HCT116 (cell line): ENCODE measurements around the gene PRKG1. TPM values are rescaled to one million over a fixed set of nuclear protein-coding genes. Genes with fewer than 3 reads are reported as not detected.

ENCODE experiments used
- ATAC-seq: fragments of 200-7000 bp; cut with Tn5 transposase; 2 replicates; pipeline ENCODE4 v1.9.1; 2020; ENCODE audit warnings: mild to moderate bottlenecking, moderate library complexity
- BruUV-seq: library from RNA; stranded (reverse); fragments of 400-500 nt; replicated peaks from 2 replicates; lab custom pipeline; 2021; lab: Mats Ljungman, UMichigan
- CTCF ChIA-PET: fragments of 300-600 bp; sonication (Branson Sonifier 250); formaldehyde crosslinking; loops from one replicate; lab custom pipeline; 2021; ENCODE audit warnings: antibody characterized with exemption; lab: Charles Lee
- POLR2A ChIA-PET: fragments of 300-600, 350-600 bp; sonication (Branson Sonifier 250); formaldehyde crosslinking; loops from one replicate; lab custom pipeline; 2021; ENCODE audit warnings: antibody characterized with exemption; lab: Charles Lee
- RAD21 ChIA-PET, 2 experiments: fragments of 300-600 bp; sonication (Branson Sonifier 250); formaldehyde crosslinking; loops; one replicate each; lab custom pipeline; 2023; ENCODE audit warnings: low total read pairs in 2 of 2; ENCODE audit not compliant: uncharacterized antibody in 2 of 2, unreplicated experiment in 2 of 2, low non-redundant PET in 1 of 2; lab: Charles Lee
- DNase-seq: peaks from one replicate; pipeline ENCODE4 v3.0.0-alpha.2; 2010; ENCODE audit warnings: low read depth, low spot score
- H2AFZ ChIP-seq: fragments of 200-600 bp; shearing (Covaris generic), sonication (generic); 2 replicates; pipeline ENCODE4 v1.6.1; 2017; ENCODE audit warnings: low read depth, mixed run types, mixed read lengths, antibody characterized with exemption, low read length; ENCODE audit not compliant: poor library complexity, severe bottlenecking
- H3K27ac ChIP-seq: 2 replicates; pipeline ENCODE4 v1.5.1; 2012; ENCODE audit warnings: low read depth, low read length
- H3K27me3 ChIP-seq: fragments of 200-600 bp; sonication (generic); 2 replicates; pipeline ENCODE4 v1.6.1; 2016; ENCODE audit warnings: mixed run types, low read length, mixed read lengths; ENCODE audit not compliant: insufficient read depth
- H3K36me3 ChIP-seq, 2 experiments: fragments of 200-500 bp in 1 of 2; fragments of 200-600 bp in 1 of 2; sonication (Bioruptor generic) in 1 of 2; sonication (generic) in 1 of 2; 2 replicates each; pipeline versions ENCODE4 v1.5.1 to v1.6.1; 2014 to 2016; ENCODE audit warnings: low read length in 2 of 2, inconsistent platforms in 1 of 2, mixed read lengths in 1 of 2, mixed run types in 1 of 2; ENCODE audit not compliant: insufficient read depth in 2 of 2, control insufficient read depth in 1 of 2
- H3K4me1 ChIP-seq, 2 experiments: fragments of 200-600 bp in 1 of 2; sonication (generic) in 1 of 2; 2 replicates each; pipeline versions ENCODE4 v1.5.1 to v1.6.1; 2012 to 2017; ENCODE audit warnings: low read length in 2 of 2, inconsistent platforms in 1 of 2, mild to moderate bottlenecking in 1 of 2, mixed read lengths in 1 of 2, mixed run types in 1 of 2, moderate library complexity in 1 of 2; ENCODE audit not compliant: insufficient read depth in 2 of 2, control insufficient read depth in 1 of 2
- H3K4me2 ChIP-seq: fragments of 200-600 bp; sonication (generic); 2 replicates; pipeline ENCODE4 v1.6.1; 2017; ENCODE audit warnings: mixed run types, low read length, mixed read lengths
- H3K4me3 ChIP-seq, 2 experiments: fragments of 200-600 bp in 1 of 2; sonication (generic) in 1 of 2; replicated peaks in 1 of 2; 2 replicates each; pipeline ENCODE4 v1.5.1; 2011 to 2016; ENCODE audit warnings: low read length in 2 of 2, control low read depth in 1 of 2, low read depth in 1 of 2, mild to moderate bottlenecking in 1 of 2, mixed read lengths in 1 of 2, mixed run types in 1 of 2
- H3K79me2 ChIP-seq: fragments of 200-600 bp; sonication (generic); 2 replicates; pipeline ENCODE4 v1.6.1; 2017; ENCODE audit warnings: mild to moderate bottlenecking, mixed run types, low read length, moderate library complexity, mixed read lengths; ENCODE audit not compliant: insufficient read depth
- H3K9ac ChIP-seq: fragments of 200-600 bp; sonication (generic); 2 replicates; pipeline ENCODE4 v1.6.1; 2016; ENCODE audit warnings: low read length, mixed read lengths
- H3K9me2 ChIP-seq: fragments of 200-600 bp; sonication (generic), shearing (Covaris generic); 2 replicates; pipeline ENCODE4 v1.6.1; 2017; ENCODE audit warnings: mixed run types, mild to moderate bottlenecking, moderate library complexity; ENCODE audit not compliant: insufficient read depth
- H3K9me3 ChIP-seq, 2 experiments: fragments of 200-500 bp in 1 of 2; fragments of 200-600 bp in 1 of 2; sonication (Bioruptor generic) in 1 of 2; sonication (generic) in 1 of 2; 2 replicates each; pipeline ENCODE4 v1.6.1; 2014 to 2017; ENCODE audit warnings: low read length in 2 of 2, mixed read lengths in 2 of 2, inconsistent platforms in 1 of 2, low read depth in 1 of 2, mild to moderate bottlenecking in 1 of 2, mixed run types in 1 of 2, moderate library complexity in 1 of 2; ENCODE audit not compliant: control insufficient read depth in 1 of 2, insufficient read depth in 1 of 2
- H4K20me1 ChIP-seq: fragments of 200-600 bp; sonication (generic), shearing (Covaris generic); 2 replicates; pipeline ENCODE4 v1.6.1; 2017; ENCODE audit warnings: mixed run types, mild to moderate bottlenecking, moderate library complexity; ENCODE audit not compliant: insufficient read depth
- CBX3 ChIP-seq: IDR thresholded peaks from 2 replicates; pipeline ENCODE4 v1.6.1; 2012; ENCODE audit warnings: low read depth
- CEBPB ChIP-seq: IDR thresholded peaks from 2 replicates; pipeline ENCODE4 v1.6.1; 2012; ENCODE audit warnings: low read depth
- EGR1 ChIP-seq: IDR thresholded peaks from 2 replicates; pipeline ENCODE4 v1.6.1; 2012; ENCODE audit warnings: low read depth
- ELF1 ChIP-seq: IDR thresholded peaks from 2 replicates; pipeline ENCODE4 v1.6.1; 2012; ENCODE audit warnings: low read depth, borderline replicate concordance
- EZH2phosphoT487 ChIP-seq: fragments of 200-600 bp; IDR thresholded peaks from 2 replicates; pipeline ENCODE4 v1.6.1; 2018; ENCODE audit warnings: antibody characterized with exemption, borderline replicate concordance
- JUND ChIP-seq: IDR thresholded peaks from 2 replicates; pipeline ENCODE4 v1.6.1; 2012
- POLR2A ChIP-seq: IDR thresholded peaks from 2 replicates; pipeline ENCODE4 v1.7.0; 2011; ENCODE audit warnings: borderline replicate concordance; ENCODE audit not compliant: insufficient read depth, insufficient read length; ENCODE audit errors: extremely low read depth
- POLR2AphosphoS5 ChIP-seq: IDR thresholded peaks from 2 replicates; pipeline ENCODE4 v1.6.1; 2011; ENCODE audit warnings: mild to moderate bottlenecking, low read depth, low read length, moderate library complexity
- RAD21 ChIP-seq: IDR thresholded peaks from 2 replicates; pipeline ENCODE4 v1.6.1; 2012; ENCODE audit warnings: low read depth, mild to moderate bottlenecking
- SIN3A ChIP-seq: IDR thresholded peaks from 2 replicates; pipeline ENCODE4 v1.6.1; 2012; ENCODE audit warnings: low read depth
- SP1 ChIP-seq: IDR thresholded peaks from 2 replicates; pipeline ENCODE4 v1.6.1; 2012; ENCODE audit warnings: low read depth
- SRF ChIP-seq: IDR thresholded peaks from 2 replicates; pipeline ENCODE4 v1.6.1; 2012; ENCODE audit warnings: low read depth
- YY1 ChIP-seq: IDR thresholded peaks from 2 replicates; pipeline ENCODE4 v1.6.1; 2011; ENCODE audit warnings: low read length, low read depth, moderate library complexity, mild to moderate bottlenecking; ENCODE audit not compliant: insufficient replicate concordance; ENCODE audit errors: extremely low read depth
- ZFX ChIP-seq: fragments of 450-650 bp; IDR thresholded peaks from 2 replicates; pipeline ENCODE4 v1.6.1; 2017
- intact Hi-C: fragments of 100-400 bp; cut with micrococcal nuclease; formaldehyde crosslinking; loops from 2 replicates; pipeline ENCODE4 v1.10.0; 2022
- total RNA-seq: library from RNA; stranded (reverse); gene quantifications from one replicate; pipeline ENCODE4 v1.2.1, GENCODE V29; 2021; ENCODE audit not compliant: unreplicated experiment
- TF ChIP-seq, protein P1 (sequence below): IDR thresholded peaks from 2 replicates; pipeline ENCODE4 v1.6.1; 2012
- TF ChIP-seq, protein P2 (sequence below): IDR thresholded peaks from 2 replicates; pipeline ENCODE4 v1.6.1; 2012
- TF ChIP-seq, protein P3 (sequence below), 3 experiments: fragments of 200-600 bp in 1 of 3; sonication (generic) in 1 of 3; IDR thresholded peaks in 2 of 3; conservative IDR thresholded peaks in 1 of 3; 2 replicates each; pipeline ENCODE4 v1.5.1; 2012 to 2017; ENCODE audit warnings: low read depth in 2 of 3, low read length in 2 of 3, antibody characterized with exemption in 1 of 3, borderline replicate concordance in 1 of 3, control low read depth in 1 of 3, mild to moderate bottlenecking in 1 of 3, mixed read lengths in 1 of 3, mixed run types in 1 of 3, moderate library complexity in 1 of 3; ENCODE audit not compliant: insufficient read depth in 1 of 3
- TF ChIP-seq, protein P4 (sequence below): IDR thresholded peaks from 2 replicates; pipeline ENCODE4 v1.6.1; 2012; ENCODE audit warnings: low read depth

The PRKG1 gene
- total RNA-seq, 1 experiment from 2014 or later: 1.4 TPM

DNA sequence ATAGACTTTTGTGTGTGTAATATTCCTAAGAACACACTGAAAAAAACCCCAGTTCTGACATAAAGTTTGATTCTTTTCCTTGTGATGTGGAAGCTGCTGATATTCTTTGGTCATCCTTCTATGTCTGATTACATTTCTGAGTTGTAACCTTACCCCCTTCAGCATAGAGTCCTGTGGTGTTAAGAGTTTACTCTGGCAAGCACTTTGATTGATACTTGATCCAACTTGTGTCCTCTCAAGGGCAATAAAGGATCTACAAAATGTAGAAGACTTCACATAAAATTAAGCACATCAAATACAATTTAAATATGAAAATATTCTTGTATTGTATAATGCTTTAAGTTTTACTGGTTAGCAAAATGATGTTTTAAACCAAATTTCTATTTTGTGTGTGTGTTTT is 1018.1 kb downstream of the PRKG1 start:
- intact Hi-C loops: no loop called here
- Histone ChIP-seq H3K4me2 (no peak overlapping the region), H3K36me3 (no peaks in the 10 kb centered on the region), H3K9ac (no peak overlapping the region), H3K9me2 (no peaks in the 10 kb centered on the region), H4K20me1 (no peaks in the 10 kb centered on the region), H3K4me3 (no peak overlapping the region), H3K27me3 (no peaks in the 10 kb centered on the region), H2AFZ (no peak overlapping the region), H3K79me2 (no peaks in the 10 kb centered on the region), H3K9me3 (no peaks in the 10 kb centered on the region), H3K27ac (no peak overlapping the region), H3K4me1 (no peaks in the 10 kb centered on the region)
- ChIA-PET POLR2A (no interaction called here), CTCF (no interaction called here), RAD21 (no interaction called here)
- no TSS peak for BruUV-seq
- TF ChIP-seq YY1 (no peak), EZH2phosphoT487 (no peak), RAD21 (no peak), EGR1 (no peak), SRF (no peak), CBX3 (no peak), POLR2AphosphoS5 (no peak), JUND (no peak), SIN3A (no peak), ZFX (no peak), SP1 (no peak), POLR2A (no peak), CEBPB (no peak), ELF1 (no peak)
- TF ChIP-seq, protein P1, sequence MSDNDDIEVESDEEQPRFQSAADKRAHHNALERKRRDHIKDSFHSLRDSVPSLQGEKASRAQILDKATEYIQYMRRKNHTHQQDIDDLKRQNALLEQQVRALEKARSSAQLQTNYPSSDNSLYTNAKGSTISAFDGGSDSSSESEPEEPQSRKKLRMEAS: no peak
- TF ChIP-seq, protein P2, sequence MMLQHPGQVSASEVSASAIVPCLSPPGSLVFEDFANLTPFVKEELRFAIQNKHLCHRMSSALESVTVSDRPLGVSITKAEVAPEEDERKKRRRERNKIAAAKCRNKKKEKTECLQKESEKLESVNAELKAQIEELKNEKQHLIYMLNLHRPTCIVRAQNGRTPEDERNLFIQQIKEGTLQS: no peak
- TF ChIP-seq, protein P3, sequence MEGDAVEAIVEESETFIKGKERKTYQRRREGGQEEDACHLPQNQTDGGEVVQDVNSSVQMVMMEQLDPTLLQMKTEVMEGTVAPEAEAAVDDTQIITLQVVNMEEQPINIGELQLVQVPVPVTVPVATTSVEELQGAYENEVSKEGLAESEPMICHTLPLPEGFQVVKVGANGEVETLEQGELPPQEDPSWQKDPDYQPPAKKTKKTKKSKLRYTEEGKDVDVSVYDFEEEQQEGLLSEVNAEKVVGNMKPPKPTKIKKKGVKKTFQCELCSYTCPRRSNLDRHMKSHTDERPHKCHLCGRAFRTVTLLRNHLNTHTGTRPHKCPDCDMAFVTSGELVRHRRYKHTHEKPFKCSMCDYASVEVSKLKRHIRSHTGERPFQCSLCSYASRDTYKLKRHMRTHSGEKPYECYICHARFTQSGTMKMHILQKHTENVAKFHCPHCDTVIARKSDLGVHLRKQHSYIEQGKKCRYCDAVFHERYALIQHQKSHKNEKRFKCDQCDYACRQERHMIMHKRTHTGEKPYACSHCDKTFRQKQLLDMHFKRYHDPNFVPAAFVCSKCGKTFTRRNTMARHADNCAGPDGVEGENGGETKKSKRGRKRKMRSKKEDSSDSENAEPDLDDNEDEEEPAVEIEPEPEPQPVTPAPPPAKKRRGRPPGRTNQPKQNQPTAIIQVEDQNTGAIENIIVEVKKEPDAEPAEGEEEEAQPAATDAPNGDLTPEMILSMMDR (IDR thresholded peaks at IDR 0.05 in 2 of 3, conservative IDR thresholded peaks at IDR 0.05 in 1 of 3; ENCODE audit: borderline replicate concordance in 1 of 3, insufficient read depth in 1 of 3, low read depth in 2 of 3, low read length in 2 of 3): no peak
- TF ChIP-seq, protein P4, sequence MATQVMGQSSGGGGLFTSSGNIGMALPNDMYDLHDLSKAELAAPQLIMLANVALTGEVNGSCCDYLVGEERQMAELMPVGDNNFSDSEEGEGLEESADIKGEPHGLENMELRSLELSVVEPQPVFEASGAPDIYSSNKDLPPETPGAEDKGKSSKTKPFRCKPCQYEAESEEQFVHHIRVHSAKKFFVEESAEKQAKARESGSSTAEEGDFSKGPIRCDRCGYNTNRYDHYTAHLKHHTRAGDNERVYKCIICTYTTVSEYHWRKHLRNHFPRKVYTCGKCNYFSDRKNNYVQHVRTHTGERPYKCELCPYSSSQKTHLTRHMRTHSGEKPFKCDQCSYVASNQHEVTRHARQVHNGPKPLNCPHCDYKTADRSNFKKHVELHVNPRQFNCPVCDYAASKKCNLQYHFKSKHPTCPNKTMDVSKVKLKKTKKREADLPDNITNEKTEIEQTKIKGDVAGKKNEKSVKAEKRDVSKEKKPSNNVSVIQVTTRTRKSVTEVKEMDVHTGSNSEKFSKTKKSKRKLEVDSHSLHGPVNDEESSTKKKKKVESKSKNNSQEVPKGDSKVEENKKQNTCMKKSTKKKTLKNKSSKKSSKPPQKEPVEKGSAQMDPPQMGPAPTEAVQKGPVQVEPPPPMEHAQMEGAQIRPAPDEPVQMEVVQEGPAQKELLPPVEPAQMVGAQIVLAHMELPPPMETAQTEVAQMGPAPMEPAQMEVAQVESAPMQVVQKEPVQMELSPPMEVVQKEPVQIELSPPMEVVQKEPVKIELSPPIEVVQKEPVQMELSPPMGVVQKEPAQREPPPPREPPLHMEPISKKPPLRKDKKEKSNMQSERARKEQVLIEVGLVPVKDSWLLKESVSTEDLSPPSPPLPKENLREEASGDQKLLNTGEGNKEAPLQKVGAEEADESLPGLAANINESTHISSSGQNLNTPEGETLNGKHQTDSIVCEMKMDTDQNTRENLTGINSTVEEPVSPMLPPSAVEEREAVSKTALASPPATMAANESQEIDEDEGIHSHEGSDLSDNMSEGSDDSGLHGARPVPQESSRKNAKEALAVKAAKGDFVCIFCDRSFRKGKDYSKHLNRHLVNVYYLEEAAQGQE: no peak
- ATAC-seq (no peak), DNase-seq (no peak)
